Measurements from ENCODE around the gene KCNIP4.

The KCNIP4 gene

GRCh38 chr4:21954916-21955315, 6.3 kb upstream of the KCNIP4 start:
- Histone ChIP-seq H3K9me3 (ENCODE audit: insufficient read depth, low read depth, low read length) (peaks cover 2% of the 10 kb centered on the region; the same call in 1 of the 2 replicates), H3K4me1 (ENCODE audit: insufficient read depth, low read length, poor library complexity, severe bottlenecking) (no peaks in the 10 kb centered on the region), H4K20me1 (ENCODE audit: insufficient read depth, low read length, poor library complexity, severe bottlenecking) (no peaks in the 10 kb centered on the region), H3K79me2 (ENCODE audit: insufficient read depth, low read length) (no peaks in the 10 kb centered on the region), H3K9me2 (replicated peaks; ENCODE audit: low read depth, low read length) (no peaks in the 10 kb centered on the region), H3K36me3 (ENCODE audit: insufficient read depth, low read length) (no peaks in the 10 kb centered on the region), H3K4me3 (ENCODE audit: low read length, poor library complexity, severe bottlenecking) (no peak overlapping the region), H3K9ac (ENCODE audit: low read depth, low read length, poor library complexity, severe bottlenecking) (no peak overlapping the region), H3K4me2 (ENCODE audit: low read depth, low read length, poor library complexity, severe bottlenecking) (no peak overlapping the region), H3F3A (ENCODE audit: low read depth) (no peaks in the 10 kb centered on the region), H2AFZ (ENCODE audit: low read length) (no peak overlapping the region), H3K27me3 (ENCODE audit: insufficient read depth, low read length, poor library complexity, severe bottlenecking) (no peaks in the 10 kb centered on the region)
- TF ChIP-seq CTCF (conservative IDR thresholded peaks at IDR 0.05; ENCODE audit: low read length), result no peak
- no peak for TF ChIP-seq EZH2phosphoT487 (IDR thresholded peaks at IDR 0.05; ENCODE audit: borderline replicate concordance)

GRCh38 chr4:21953653-21954052, 5.1 kb upstream of the KCNIP4 start:
- no peaks in the 10 kb centered on the region for H4K20me1 ChIP-seq (ENCODE audit: insufficient read depth, low read length, poor library complexity, severe bottlenecking)
- H3K36me3 ChIP-seq (ENCODE audit: insufficient read depth, low read length), result no peaks in the 10 kb centered on the region
- H3K9me3 ChIP-seq (ENCODE audit: insufficient read depth, low read depth, low read length), result peaks cover 2% of the 10 kb centered on the region; the same call in 1 of the 2 replicates
- H2AFZ ChIP-seq (ENCODE audit: low read length), result no peak overlapping the region
- no peaks in the 10 kb centered on the region for H3F3A ChIP-seq (ENCODE audit: low read depth)
- H3K27me3 ChIP-seq (ENCODE audit: insufficient read depth, low read length, poor library complexity, severe bottlenecking), result no peaks in the 10 kb centered on the region
- no peaks in the 10 kb centered on the region for H3K4me1 ChIP-seq (ENCODE audit: insufficient read depth, low read length, poor library complexity, severe bottlenecking)
- no peaks in the 10 kb centered on the region for H3K9me2 ChIP-seq (replicated peaks; ENCODE audit: low read depth, low read length)
- H3K4me3 ChIP-seq (ENCODE audit: low read length, poor library complexity, severe bottlenecking), result no peak overlapping the region
- TF ChIP-seq EZH2phosphoT487 (IDR thresholded peaks at IDR 0.05; ENCODE audit: borderline replicate concordance) (no peak), CTCF (conservative IDR thresholded peaks at IDR 0.05; ENCODE audit: low read length) (no peak)
- no peak overlapping the region for H3K4me2 ChIP-seq (ENCODE audit: low read depth, low read length, poor library complexity, severe bottlenecking)
- no peaks in the 10 kb centered on the region for H3K79me2 ChIP-seq (ENCODE audit: insufficient read depth, low read length)
- H3K9ac ChIP-seq (ENCODE audit: low read depth, low read length, poor library complexity, severe bottlenecking), result no peak overlapping the region

- H3K9me3 ChIP-seq (ENCODE audit: insufficient read depth, low read depth, low read length), result peaks cover 2% of the 10 kb centered on the region; the same call in 1 of the 2 replicates
- TF ChIP-seq EZH2phosphoT487 (IDR thresholded peaks at IDR 0.05; ENCODE audit: borderline replicate concordance), result no peak
- TF ChIP-seq CTCF (conservative IDR thresholded peaks at IDR 0.05; ENCODE audit: low read length), result no peak
- H4K20me1 ChIP-seq (ENCODE audit: insufficient read depth, low read length, poor library complexity, severe bottlenecking), result no peaks in the 10 kb centered on the region
- no peak overlapping the region for H3K4me2 ChIP-seq (ENCODE audit: low read depth, low read length, poor library complexity, severe bottlenecking)
- no peaks in the 10 kb centered on the region for H3K4me1 ChIP-seq (ENCODE audit: insufficient read depth, low read length, poor library complexity, severe bottlenecking)
- H3K36me3 ChIP-seq (ENCODE audit: insufficient read depth, low read length), result no peaks in the 10 kb centered on the region
- H2AFZ ChIP-seq (ENCODE audit: low read length), result no peak overlapping the region
- H3K9me2 ChIP-seq (replicated peaks; ENCODE audit: low read depth, low read length), result no peaks in the 10 kb centered on the region
- no peaks in the 10 kb centered on the region for H3K27me3 ChIP-seq (ENCODE audit: insufficient read depth, low read length, poor library complexity, severe bottlenecking)
- no peaks in the 10 kb centered on the region for H3F3A ChIP-seq (ENCODE audit: low read depth)
- H3K4me3 ChIP-seq (ENCODE audit: low read length, poor library complexity, severe bottlenecking), result no peak overlapping the region
- H3K9ac ChIP-seq (ENCODE audit: low read depth, low read length, poor library complexity, severe bottlenecking), result no peak overlapping the region
- no peaks in the 10 kb centered on the region for H3K79me2 ChIP-seq (ENCODE audit: insufficient read depth, low read length)
These were observed 4.0 kb upstream of the KCNIP4 start for GRCh38 chr4:21952549-21952948.
